Thyroid gland (tissue), 4 donors: ENCODE measurements around the gene SPATC1L. TPM values are rescaled to one million over a fixed set of nuclear protein-coding genes. Genes with fewer than 3 reads are reported as not detected.
"Not testable (repeated sequence)": the region's sequence is repeated elsewhere in the genome, so short reads cannot be mapped to it uniquely, and the experiment has no call there.

Experiments used
- DNase-seq, 2 donors: peaks; one replicate each; pipeline ENCODE4 v3.0.0-alpha.2; 2019
- H3K27ac ChIP-seq, 3 donors: fragments of 200-600 bp; sonication (generic); 1 replicate in 2 of 3; 2 replicates in 1 of 3; pipeline ENCODE4 v1.5.1; 2016 to 2019; ENCODE audit warnings: mild to moderate bottlenecking in 1 of 3, moderate library complexity in 1 of 3
- H3K27me3 ChIP-seq: fragments of 200-600 bp; sonication (generic); one replicate; pipeline ENCODE4 v1.5.1; 2019
- H3K36me3 ChIP-seq, 2 donors: fragments of 200-600 bp; sonication (generic); one replicate each; pipeline ENCODE4 v1.5.1; 2016 to 2019
- H3K4me1 ChIP-seq, 2 donors: fragments of 200-600 bp; sonication (generic); one replicate each; pipeline ENCODE4 v1.5.1; 2017 to 2019
- H3K4me3 ChIP-seq, 3 donors: fragments of 200-600 bp; sonication (generic); replicated peaks in 1 of 3; 1 replicate in 2 of 3; 2 replicates in 1 of 3; pipeline ENCODE4 v1.5.1; 2016; ENCODE audit warnings: mild to moderate bottlenecking in 1 of 3
- H3K9me3 ChIP-seq: fragments of 200-600 bp; sonication (generic); one replicate; pipeline ENCODE4 v1.5.1; 2017
- POLR2A ChIP-seq, 2 donors: fragments of 450-650 bp; IDR thresholded peaks; one replicate each; pipeline ENCODE4 v1.6.1; 2017; ENCODE audit warnings: antibody characterized with exemption in 2 of 2, mild to moderate bottlenecking in 2 of 2, moderate library complexity in 1 of 2
- WGBS, 2 donors: methylation state at CpG; one replicate each; pipeline ENCODE4 v1.1.5; 2017; 5-methylcytosine and 5-hydroxymethylcytosine counted together
- intact Hi-C: fragments of 100-400 bp; cut with DNase I; formaldehyde crosslinking; loops from one replicate; pipeline ENCODE4 v1.15.1; 2023
- total RNA-seq, 4 donors: library from RNA; depleted of rRNA; stranded (reverse); fragments of >200 nt; gene quantifications; one replicate each; pipeline ENCODE4 v1.2.3, GENCODE V29; 2016
- TF ChIP-seq, protein P1 (sequence below), 6 experiments: fragments of 200-600 bp in 3 of 6; fragments of 450-650 bp in 3 of 6; sonication (generic) in 3 of 6; IDR thresholded peaks; one replicate each; pipeline ENCODE4 v1.5.1; 2016 to 2019; ENCODE audit warnings: antibody characterized with exemption in 6 of 6, mild to moderate bottlenecking in 2 of 6, inconsistent platforms in 1 of 6, moderate library complexity in 1 of 6

SPATC1L gene
- total RNA-seq, 4 donors from 2014 or later: 3.5 to 9.0 (median 5.8) TPM

DNA sequence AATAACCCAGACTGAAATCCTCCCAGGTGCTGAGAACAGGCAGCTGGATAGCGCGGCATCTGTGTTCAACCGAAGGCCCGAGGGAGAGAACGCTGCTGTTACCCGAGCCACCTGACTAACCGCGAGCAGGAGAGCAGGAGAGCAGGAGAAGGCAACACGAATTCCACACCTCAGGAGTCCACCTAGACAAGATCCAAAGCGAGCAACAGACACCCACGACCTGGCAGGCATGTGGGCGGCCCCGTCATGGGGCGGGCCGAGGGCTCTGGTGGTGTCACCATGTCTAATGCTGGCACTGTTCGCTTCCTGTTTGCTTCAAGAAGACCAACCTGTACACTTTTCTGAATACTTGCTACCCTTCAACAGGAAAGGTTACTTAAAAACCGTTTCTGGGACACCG, 20.9 kb upstream of the SPATC1L start:
- WGBS, 2 donors: 86 to 95% methylated on average over 18 of the region's 18 CpGs
- no peaks in the 10 kb centered on the region for H3K9me3 ChIP-seq
- DNase-seq: no peak
- TF ChIP-seq POLR2A (IDR thresholded peaks at IDR 0.05): no peak
- TF ChIP-seq, protein P1, sequence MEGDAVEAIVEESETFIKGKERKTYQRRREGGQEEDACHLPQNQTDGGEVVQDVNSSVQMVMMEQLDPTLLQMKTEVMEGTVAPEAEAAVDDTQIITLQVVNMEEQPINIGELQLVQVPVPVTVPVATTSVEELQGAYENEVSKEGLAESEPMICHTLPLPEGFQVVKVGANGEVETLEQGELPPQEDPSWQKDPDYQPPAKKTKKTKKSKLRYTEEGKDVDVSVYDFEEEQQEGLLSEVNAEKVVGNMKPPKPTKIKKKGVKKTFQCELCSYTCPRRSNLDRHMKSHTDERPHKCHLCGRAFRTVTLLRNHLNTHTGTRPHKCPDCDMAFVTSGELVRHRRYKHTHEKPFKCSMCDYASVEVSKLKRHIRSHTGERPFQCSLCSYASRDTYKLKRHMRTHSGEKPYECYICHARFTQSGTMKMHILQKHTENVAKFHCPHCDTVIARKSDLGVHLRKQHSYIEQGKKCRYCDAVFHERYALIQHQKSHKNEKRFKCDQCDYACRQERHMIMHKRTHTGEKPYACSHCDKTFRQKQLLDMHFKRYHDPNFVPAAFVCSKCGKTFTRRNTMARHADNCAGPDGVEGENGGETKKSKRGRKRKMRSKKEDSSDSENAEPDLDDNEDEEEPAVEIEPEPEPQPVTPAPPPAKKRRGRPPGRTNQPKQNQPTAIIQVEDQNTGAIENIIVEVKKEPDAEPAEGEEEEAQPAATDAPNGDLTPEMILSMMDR (IDR thresholded peaks at IDR 0.05): no peak
- H3K27ac ChIP-seq: no peak overlapping the region
- H3K4me3 ChIP-seq: no peak overlapping the region
- no peaks in the 10 kb centered on the region for H3K27me3 ChIP-seq
- peaks cover 9 to 20% of the 10 kb centered on the region in 2 donors for H3K36me3 ChIP-seq
- no peaks in the 10 kb centered on the region for H3K4me1 ChIP-seq
- intact Hi-C loops: no loop called here

DNA sequence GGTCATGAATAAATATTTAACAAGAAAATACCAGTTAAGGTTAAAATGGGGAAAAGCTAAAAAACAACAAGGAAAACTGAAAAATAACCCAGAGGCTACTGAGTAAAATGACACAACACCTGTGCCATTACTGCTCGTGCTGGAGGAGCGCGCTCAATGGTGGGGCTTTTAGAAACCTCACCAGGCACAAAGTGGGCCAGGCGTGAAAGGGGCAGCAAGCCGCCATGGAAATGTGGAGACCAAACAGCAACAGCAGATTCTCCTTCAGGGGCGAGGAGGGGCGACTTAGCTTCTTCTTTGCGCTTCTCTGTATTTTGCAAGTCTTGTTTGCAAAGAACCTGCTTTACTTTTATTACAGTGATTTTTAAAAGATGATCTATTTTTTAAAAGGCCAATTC, 18.9 kb upstream of the SPATC1L start:
- intact Hi-C loops: no loop called here
- Histone ChIP-seq H3K9me3 (no peaks in the 10 kb centered on the region), H3K27me3 (no peaks in the 10 kb centered on the region), H3K4me3 (no peak overlapping the region), H3K36me3 (peaks cover 13 to 28% of the 10 kb centered on the region in 2 donors), H3K4me1 (no peaks in the 10 kb centered on the region), H3K27ac (no peak overlapping the region)
- WGBS, 2 donors: 95 to 96% methylated on average over 8 of the region's 8 CpGs
- no peak for DNase-seq
- TF ChIP-seq, protein P1 (IDR thresholded peaks at IDR 0.05): no peak
- no peak for TF ChIP-seq POLR2A (IDR thresholded peaks at IDR 0.05)

DNA sequence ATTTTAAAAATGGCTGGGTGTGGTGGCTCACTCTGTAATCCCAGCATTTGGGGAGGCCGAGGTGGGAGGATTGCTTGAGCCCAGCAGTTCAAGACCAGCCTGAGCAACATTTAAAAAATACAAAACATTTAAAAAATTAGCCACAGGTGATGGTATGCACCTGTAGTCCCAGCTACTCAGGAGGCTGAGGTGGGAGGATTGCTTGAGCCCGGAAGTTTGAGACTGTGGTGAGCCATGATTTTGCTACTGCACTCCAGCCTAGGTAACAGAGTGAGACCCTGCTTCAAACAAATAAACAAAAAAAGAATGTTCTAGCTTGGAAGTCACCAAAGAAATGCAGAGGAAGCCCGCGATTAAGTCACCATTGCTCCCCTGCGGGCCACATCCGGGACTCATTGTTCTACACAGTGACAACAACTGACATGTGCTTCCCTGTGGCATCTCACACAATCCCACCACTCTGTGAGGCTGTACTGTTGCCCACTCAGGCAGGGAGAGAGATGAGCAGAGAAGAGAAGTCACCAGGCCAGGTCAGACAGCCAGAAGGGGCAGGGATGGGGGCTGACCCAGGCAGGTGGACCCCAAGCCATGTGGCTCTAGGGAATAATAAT, 18.4 kb upstream of the SPATC1L start:
- H3K4me3 ChIP-seq: no peak overlapping the region
- intact Hi-C loops: no loop called here
- H3K27me3 ChIP-seq: no peaks in the 10 kb centered on the region
- no peak for TF ChIP-seq POLR2A (IDR thresholded peaks at IDR 0.05)
- TF ChIP-seq, protein P1 (IDR thresholded peaks at IDR 0.05): no peak
- peaks cover 13 to 28% of the 10 kb centered on the region in 2 donors for H3K36me3 ChIP-seq
- no peak overlapping the region for H3K27ac ChIP-seq
- no peaks in the 10 kb centered on the region for H3K4me1 ChIP-seq
- no peak for DNase-seq
- no peaks in the 10 kb centered on the region for H3K9me3 ChIP-seq
- WGBS, 2 donors: 84 to 85% methylated on average over 6 of the region's 6 CpGs

DNA sequence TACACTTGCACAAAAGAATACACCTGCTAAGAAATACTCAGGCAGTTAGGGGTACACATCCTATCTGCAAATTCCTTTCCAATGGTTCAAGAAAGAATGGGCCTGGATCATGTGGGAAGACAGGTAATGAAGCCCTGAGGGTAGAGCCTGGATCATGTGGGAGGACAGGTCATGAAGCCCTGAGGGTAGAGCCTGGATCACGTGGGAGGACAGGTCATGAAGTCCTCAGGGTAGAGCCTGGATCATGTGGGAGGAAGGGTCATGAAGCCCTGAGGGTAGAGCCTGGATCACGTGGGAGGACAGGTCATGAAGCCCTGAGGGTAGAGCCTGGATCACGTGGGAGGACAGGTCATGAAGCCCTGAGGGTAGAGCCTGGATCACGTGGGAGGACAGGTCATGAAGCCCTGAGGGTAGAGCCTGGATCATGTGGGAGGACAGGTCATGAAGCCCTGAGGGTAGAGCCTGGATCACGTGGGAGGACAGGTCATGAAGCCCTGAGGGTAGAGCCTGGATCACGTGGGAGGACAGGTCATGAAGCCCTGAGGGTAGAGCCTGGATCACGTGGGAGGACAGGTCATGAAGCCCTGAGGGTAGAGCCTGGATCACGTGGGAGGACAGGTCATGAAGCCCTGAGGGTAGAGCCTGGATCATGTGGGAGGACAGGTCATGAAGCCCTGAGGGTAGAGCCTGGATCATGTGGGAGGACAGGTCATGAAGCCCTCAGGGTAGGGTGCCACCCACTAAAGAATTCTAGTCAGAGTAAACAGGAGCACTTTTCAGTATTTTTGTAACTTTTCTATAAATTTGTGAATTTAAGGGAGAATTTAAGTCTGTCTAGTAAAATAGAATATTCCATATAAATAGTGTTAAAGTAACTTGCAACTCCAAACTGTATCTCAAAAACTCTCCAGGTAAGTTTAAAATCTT, 16.9 kb upstream of the SPATC1L start:
- intact Hi-C loops, DNase-seq, H3K4me3 ChIP-seq, H3K27me3 ChIP-seq, H3K9me3 ChIP-seq, H3K27ac ChIP-seq, H3K4me1 ChIP-seq: not testable (repeated sequence)
- H3K36me3 ChIP-seq: peaks cover 5 to 21% of the 10 kb centered on the region in 2 donors
- 100% methylated on average over 1 of the region's 8 CpGs for WGBS, 2 donors

DNA sequence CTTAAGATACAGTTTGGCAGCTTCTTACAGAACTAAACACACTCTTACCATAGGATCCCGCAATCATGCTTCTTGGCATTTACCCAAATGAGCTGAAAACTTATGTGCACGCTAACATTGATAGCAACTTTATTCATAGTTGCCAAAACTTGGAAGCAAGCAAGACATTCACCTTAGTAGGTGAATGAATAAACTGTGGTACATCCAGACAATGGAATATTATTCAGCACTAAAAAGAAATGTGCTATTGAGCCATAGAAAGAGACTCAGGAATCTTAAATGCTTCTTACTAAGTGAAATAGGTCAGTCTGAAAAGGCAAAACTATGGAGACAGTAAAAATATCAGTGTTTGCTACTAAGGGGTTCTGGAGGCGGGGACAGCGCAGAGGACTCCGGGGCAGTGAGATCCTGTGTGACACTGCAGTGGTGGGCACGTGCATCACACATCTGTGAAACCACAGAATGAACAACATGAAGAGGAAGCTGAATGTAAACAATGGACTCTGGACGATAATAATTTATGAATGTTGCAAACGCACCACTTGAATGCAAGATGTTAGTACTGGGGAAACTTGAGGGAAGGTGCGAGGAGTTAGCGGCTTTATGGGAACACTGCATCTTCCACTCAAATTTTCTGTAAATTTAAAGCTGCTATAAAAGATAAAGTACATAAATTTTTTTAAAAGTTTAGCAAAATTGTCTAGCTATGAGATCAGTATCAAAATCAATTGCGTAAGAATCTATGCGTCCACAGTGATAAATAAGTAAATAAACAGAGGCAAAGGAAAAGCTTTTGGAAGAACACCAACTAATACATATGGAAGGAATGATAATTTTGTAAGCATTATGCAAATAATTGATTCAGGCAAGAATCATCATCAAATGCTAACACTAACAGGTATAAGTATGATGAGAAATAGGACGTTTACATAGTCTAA, 15.4 kb upstream of the SPATC1L start:
- Histone ChIP-seq H3K27me3 (no peaks in the 10 kb centered on the region), H3K4me1 (no peaks in the 10 kb centered on the region), H3K4me3 (no peak overlapping the region), H3K36me3 (peaks cover 14 to 19% of the 10 kb centered on the region in 2 donors), H3K9me3 (no peaks in the 10 kb centered on the region), H3K27ac (no peak overlapping the region)
- peak in 1 of 2 donors; percentile 0 for DNase-seq
- TF ChIP-seq POLR2A (IDR thresholded peaks at IDR 0.05): no peak
- TF ChIP-seq, protein P1 (IDR thresholded peaks at IDR 0.05): no peak
- intact Hi-C loops: no loop called here
- 81 to 87% methylated on average over 13 of the region's 13 CpGs for WGBS, 2 donors
